HG02870 (cell line): ENCODE measurements around the gene AHRR.

ENCODE experiments used
- ATAC-seq: cut with Tn5 transposase; IDR thresholded peaks from one replicate; pipeline ENCODE4 v1.9.1; 2021; ENCODE audit warnings: mild to moderate bottlenecking, moderate library complexity; ENCODE audit not compliant: unreplicated experiment

Gene AHRR

DNA sequence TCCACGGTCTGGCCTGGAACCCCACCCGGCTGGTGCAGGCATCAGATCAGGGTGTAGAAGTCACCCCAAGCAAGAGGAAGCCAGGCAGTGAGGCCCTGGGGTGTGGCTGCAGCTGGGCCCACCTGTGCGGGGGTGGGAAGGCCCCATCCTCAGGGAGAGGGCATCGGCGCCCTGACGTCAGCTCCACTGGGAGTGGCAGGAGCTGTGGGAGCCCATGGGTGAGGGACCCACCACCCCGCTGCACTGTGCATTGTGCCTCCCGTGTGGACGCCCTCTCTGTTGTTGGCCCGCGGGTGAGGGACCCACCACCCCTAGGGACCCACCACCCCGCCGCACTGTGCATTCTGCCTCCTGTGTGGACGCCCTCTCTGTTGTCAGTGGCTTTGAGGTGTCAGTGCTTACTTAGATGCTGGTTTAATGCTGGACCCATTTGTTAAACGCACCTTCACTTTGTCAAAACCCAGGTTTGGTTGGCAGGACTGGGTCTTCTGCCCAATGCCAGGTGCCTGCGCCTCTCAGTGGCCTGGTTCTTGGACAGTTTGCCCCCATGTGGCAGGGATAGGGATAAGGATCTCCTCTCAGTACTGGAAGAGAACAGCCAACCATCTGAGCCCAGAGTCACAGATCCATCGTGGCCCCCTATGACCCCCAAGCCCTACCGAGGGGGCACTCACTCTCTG lies 114.6 kb downstream of the AHRR start:
- ATAC-seq: no peak

DNA sequence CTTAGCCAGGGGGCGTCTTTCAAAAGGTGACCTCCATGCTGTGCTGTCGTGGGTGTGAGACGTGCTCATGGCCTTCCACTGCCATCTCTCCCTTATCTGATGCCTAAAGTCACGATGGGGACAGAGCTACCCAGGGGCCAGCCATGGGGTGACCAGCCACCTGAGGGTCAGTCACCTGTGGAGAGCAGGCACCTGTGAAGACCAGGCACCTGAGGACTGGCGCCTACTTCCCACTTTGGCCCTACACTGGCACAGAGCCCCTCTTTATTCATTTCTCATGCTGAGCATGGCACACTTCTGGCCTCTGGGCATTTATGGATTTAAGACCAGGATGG lies 115.1 kb downstream of the AHRR start:
- no peak for ATAC-seq

GRCh38 chr5:437281-437771 lies 115.8 kb downstream of the AHRR start:
- ATAC-seq: no peak

- no peak for ATAC-seq
Observed at GRCh38 chr5:438481-438981, 117.0 kb downstream of the AHRR start.

- no peak for ATAC-seq
Observed at GRCh38 chr5:439181-439580, 117.7 kb downstream of the AHRR start.

DNA sequence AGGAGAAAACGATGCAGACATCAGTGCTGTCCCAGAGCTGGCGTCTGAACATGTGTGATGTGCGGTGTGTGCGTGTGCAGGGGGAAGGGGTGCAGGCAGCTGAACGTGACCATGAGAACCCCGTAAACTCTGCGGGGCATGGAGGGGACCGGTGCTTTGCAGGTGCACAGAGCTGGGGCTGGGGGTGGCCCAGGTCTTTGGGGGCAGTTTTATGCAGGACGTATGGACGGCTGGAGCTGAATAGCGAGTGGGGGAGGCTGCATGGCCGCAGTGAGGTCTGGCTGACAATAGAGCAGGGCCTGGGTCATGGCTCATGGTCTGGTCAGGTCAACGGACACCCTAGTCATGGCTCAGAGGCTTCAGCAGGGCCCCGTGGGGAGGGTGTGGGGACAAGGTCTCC lies 118.1 kb downstream of the AHRR start:
- ATAC-seq: no peak

- ATAC-seq: no peak
Observed at GRCh38 chr5:440401-441201, 119.1 kb downstream of the AHRR start.

DNA sequence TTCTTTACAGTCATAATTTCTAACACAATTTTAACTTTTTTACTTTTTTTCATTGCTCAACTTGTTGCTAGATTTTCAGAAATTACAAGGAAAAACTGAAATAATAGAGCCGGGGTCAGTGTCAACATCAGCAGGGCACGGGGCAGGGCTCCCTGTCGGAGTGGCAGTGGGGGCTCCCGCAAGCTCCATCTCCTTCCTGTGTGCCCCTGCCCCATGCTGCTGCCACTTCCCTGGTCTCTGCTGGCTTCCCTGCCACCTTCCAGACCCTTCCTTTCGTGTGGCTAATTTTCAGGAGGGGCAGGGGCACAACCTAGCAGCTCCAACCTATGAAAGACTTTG lies 120.5 kb downstream of the AHRR start:
- ATAC-seq: no peak

- peak; percentile 80 for ATAC-seq
Observed at GRCh38 chr5:442335-443238, 121.1 kb downstream of the AHRR start, which contains the start of gene EXOC3. Gene EXOC3 (plus strand): TSS chr5:443176. CDS start chr5:446206, 3,030 bp downstream.

DNA sequence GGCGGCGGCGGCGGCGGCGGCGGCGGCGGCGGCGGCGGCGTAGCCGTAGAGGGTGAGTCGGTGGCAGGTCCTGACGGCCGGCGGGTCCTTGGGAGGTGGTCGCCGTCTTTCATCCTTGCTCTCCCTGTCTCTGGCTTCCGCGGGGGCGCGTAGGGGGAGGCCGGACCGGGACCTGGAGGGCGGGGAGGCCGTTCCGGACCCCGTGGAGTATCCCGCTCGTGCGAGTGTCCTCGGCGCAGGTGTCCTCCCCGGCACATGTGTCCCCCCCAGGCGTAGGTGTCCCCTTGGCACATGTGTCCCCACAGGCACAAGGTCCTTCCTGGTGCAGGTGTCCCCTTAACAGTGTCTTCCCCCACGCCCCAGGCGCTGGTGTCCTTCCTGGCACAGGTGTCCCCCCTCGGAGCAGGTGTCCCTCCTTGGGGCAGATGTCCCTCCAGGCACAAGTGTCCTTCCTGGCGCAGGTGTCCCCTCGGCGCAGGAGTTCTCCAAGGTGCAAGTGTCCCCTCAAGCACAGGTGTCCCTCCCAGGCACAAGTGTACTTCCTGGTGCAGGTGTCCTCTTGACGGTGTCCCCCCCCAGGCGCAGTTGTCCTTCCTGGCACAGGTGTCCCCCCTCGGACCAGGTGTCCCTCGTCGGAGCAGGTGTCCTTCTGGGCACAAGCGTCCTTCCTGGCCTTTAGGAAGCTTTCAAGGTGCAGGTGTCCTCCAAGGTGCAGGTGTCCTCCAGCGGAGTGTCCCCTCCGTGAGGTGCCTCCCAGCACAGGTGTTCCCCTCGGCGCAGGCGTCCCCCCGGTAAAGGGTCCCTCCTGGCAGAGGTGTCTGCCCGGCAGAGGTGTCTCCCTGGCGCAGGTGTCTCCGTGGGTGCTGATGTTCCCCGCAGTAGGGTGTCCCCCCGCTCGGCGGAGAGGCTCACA lies 122.0 kb downstream of the AHRR start:
- ATAC-seq: no peak

GRCh38 chr5:444226-444625 lies 122.7 kb downstream of the AHRR start:
- ATAC-seq: no peak

GRCh38 chr5:445591-445990 lies 124.1 kb downstream of the AHRR start:
- no peak for ATAC-seq

DNA sequence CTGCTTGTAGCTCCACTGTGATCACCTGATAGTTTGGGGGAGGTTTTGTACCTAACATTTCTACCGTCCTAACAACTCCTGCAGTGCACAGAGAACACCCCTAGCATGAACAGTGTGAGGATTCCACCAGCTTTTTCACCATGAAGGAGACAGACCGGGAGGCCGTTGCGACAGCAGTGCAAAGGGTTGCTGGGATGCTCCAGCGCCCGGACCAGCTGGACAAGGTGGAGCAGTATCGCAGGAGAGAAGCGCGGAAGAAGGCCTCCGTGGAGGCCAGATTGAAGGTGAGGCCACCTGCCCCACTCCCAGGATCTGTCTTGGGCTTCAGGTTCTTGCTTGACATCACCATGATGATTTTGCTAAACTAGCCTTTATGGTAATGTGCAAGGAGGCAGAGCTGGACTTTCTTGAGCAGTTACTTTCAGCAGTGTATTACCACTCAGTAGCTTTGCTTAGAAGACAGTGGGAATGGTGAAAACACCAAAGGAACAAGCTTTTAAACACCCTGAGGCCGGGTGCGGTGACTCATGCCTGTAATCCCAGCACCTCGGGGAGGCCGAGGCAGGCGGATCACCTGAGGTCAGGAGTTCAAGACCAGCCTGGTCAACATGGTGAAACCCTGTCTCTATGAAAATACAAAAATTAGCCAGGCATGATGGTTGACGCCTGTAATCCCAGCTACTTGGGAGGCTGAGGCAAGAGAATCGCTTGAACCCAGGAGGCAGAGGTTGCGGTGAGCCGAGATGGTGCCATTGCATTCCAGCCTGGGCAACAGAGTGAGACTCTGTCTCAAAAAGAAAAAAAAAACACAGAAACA lies 124.8 kb downstream of the AHRR start:
- no peak for ATAC-seq

DNA sequence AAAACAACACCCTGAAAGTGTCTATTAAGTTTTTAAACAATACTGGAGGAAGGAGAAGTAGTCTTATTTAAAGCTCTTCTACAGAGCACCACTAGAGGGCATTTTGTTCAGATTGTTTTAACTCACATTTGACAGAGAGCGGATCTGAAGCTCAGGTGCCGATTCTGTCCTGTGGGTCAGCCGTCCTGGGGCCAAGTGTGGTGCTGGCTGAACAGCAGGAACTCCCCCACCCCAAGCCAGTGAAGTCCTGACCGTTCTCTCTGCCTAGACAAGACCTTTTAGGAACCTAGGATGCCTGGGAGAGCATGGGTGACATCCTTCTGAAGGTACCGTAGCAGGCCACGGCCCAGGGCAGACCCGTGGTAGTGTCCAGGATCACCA lies 125.4 kb downstream of the AHRR start:
- ATAC-seq: no peak

GRCh38 chr5:447501-447900 lies 126.0 kb downstream of the AHRR start:
- no peak for ATAC-seq

- ATAC-seq: no peak
Observed at GRCh38 chr5:448061-448765, 126.7 kb downstream of the AHRR start.

GRCh38 chr5:448766-449090 lies 127.2 kb downstream of the AHRR start:
- ATAC-seq: no peak

- no peak for ATAC-seq
Observed at GRCh38 chr5:449151-449550, 127.6 kb downstream of the AHRR start.
